Right atrium auricular region (tissue), 2 donors: Measurements from ENCODE around the gene BCAS1. TPM values are rescaled to one million over a fixed set of nuclear protein-coding genes. Genes with fewer than 3 reads are reported as not detected.

Experiments
- DNase-seq: peaks from one replicate; pipeline ENCODE4 v3.0.0-alpha.2; 2019; ENCODE audit warnings: low spot score
- H3K27ac ChIP-seq, 2 donors: fragments of 200-600 bp; sonication (generic); 1 replicate in 1 of 2; 2 replicates in 1 of 2; pipeline ENCODE4 v1.5.1; 2016 to 2019
- H3K27me3 ChIP-seq, 2 donors: fragments of 200-600 bp; sonication (generic); one replicate each; pipeline versions ENCODE4 v1.5.1 to v1.6.0; 2017 to 2019
- H3K36me3 ChIP-seq: fragments of 200-600 bp; sonication (generic); one replicate; pipeline ENCODE4 v1.5.1; 2016
- H3K4me1 ChIP-seq, 2 donors: fragments of 200-600 bp; sonication (generic); one replicate each; pipeline versions ENCODE4 v1.5.1 to v1.6.0; 2017 to 2019
- H3K4me3 ChIP-seq, 2 donors: fragments of 200-600 bp; sonication (generic); 1 replicate in 1 of 2; 2 replicates in 1 of 2; pipeline ENCODE4 v1.5.1; 2017 to 2019; ENCODE audit warnings: mild to moderate bottlenecking in 1 of 2, moderate library complexity in 1 of 2
- H3K9me3 ChIP-seq, 2 donors: fragments of 200-600 bp; sonication (generic); one replicate each; pipeline ENCODE4 v1.5.1; 2019
- total RNA-seq, 2 donors: library from RNA; depleted of rRNA; stranded (reverse); fragments of >200 nt; gene quantifications; one replicate each; pipeline ENCODE4 v1.1.0, GENCODE V29; 2016
- TF ChIP-seq, protein P1 (sequence below), 2 donors: fragments of 200-600 bp; sonication (generic); IDR thresholded peaks; one replicate each; pipeline ENCODE4 v1.5.1; 2019; ENCODE audit warnings: antibody characterized with exemption in 2 of 2

The BCAS1 gene
- total RNA-seq, 2 donors from 2014 or later = not detected

DNA sequence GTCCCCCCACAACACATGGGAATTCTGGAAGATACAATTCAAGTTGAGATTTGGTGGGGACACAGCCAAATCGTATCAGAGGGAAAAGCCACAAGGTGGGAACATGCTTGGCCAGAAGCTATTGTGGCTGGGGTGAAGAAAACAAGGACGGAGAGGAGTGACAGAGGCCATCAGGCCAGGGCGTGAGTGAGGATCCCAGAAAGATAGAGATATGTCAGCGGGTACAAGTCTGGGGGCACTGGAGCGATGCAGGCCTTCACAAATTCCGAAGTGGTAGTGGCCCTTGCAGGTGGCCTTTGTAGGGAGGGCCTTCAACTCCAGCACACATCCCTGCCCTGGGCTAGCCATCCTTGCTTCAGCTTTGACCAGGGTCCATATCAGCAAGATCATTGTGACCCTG lies 159.1 kb downstream of the BCAS1 start:
- Histone ChIP-seq H3K27me3 (no peaks in the 10 kb centered on the region), H3K4me1 (peaks cover 0 to 18% of the 10 kb centered on the region in 2 donors)

DNA sequence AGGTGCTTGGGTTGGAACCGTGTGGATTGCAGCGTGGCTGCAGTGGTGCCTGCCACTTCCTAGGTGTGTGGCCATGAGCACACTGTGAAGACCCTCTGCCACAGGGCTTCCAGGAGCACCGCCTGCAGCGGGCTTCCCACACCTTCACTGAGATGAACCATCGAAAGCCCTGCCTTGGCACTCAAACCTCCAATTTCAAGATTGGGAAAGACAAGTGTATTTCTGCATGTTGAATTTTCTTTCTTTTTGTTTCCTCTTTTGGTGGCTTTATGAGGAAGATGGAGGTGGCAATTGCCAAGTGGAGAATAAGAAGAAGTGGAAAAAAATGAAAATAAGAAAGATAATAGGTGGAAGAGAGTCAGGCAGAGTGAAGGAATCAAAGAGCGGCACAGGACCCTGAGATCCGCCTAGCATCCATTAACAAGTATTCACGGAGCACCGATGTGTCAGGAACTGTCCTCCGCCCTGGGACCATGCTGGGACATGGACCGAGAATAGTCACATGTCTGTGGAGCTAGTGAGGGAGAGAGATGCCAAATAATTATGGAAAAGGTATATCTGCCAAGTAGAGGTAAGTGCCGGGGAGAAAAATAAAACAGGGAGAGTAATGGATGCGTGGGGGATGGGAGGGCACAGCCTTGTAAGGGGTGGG lies 159.9 kb downstream of the BCAS1 start:
- Histone ChIP-seq H3K9me3 (no peaks in the 10 kb centered on the region), H3K27ac (no peak overlapping the region), H3K4me3 (no peak overlapping the region), H3K4me1 (peaks cover 0 to 13% of the 10 kb centered on the region in 2 donors), H3K27me3 (no peaks in the 10 kb centered on the region), H3K36me3 (no peaks in the 10 kb centered on the region)
- DNase-seq = peak; percentile 28
- TF ChIP-seq, protein P1, sequence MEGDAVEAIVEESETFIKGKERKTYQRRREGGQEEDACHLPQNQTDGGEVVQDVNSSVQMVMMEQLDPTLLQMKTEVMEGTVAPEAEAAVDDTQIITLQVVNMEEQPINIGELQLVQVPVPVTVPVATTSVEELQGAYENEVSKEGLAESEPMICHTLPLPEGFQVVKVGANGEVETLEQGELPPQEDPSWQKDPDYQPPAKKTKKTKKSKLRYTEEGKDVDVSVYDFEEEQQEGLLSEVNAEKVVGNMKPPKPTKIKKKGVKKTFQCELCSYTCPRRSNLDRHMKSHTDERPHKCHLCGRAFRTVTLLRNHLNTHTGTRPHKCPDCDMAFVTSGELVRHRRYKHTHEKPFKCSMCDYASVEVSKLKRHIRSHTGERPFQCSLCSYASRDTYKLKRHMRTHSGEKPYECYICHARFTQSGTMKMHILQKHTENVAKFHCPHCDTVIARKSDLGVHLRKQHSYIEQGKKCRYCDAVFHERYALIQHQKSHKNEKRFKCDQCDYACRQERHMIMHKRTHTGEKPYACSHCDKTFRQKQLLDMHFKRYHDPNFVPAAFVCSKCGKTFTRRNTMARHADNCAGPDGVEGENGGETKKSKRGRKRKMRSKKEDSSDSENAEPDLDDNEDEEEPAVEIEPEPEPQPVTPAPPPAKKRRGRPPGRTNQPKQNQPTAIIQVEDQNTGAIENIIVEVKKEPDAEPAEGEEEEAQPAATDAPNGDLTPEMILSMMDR (IDR thresholded peaks at IDR 0.05) = no peak

More for the DNA sequence above, 159.1 kb downstream of the BCAS1 start:
- H3K9me3 ChIP-seq = no peaks in the 10 kb centered on the region
- TF ChIP-seq, protein P1 (IDR thresholded peaks at IDR 0.05) = no peak
- H3K36me3 ChIP-seq = no peaks in the 10 kb centered on the region
- H3K4me3 ChIP-seq = no peak overlapping the region
- DNase-seq = peak; percentile 36
- H3K27ac ChIP-seq = no peak overlapping the region

DNA sequence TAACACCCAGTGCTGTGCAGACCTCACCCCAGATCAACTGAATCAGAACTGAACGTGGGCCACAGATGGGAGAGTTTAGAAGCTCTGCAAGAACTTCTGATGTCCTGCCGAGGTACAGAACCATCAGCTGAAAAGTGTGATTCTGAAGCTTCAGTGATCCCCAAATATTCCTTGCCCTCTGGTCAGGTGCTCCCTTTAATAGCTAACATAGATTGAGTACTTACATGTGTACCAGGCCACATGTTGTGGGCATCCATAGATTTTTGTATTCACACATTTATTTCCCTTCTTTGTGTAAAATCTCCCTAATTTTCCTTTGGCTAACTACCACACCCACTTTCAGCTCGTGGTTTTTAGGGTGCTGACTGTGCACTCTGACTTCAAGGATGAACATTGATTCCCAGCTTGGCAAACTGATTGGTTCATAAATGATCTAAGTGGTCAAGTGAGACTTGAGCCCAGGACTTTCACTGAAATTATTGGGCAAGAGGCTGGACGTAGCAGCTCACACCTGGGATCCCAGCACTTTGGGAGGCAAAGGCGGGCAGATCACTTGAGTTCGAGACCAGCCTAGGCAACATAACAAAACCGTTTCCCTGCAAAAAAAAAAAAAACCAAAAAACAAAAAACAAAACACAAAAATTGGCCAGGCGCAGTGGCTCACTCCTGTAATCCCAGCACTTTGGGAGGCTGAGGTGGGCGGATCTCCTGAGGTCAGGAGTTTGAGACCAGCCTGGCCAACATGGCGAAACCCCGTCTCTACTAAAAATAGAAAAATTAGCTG lies 162.2 kb downstream of the BCAS1 start:
- DNase-seq = peak; percentile 44
- Histone ChIP-seq H3K4me3 (no peak overlapping the region), H3K27me3 (no peaks in the 10 kb centered on the region), H3K36me3 (no peaks in the 10 kb centered on the region), H3K4me1 (no peaks in the 10 kb centered on the region), H3K27ac (no peak overlapping the region), H3K9me3 (no peaks in the 10 kb centered on the region)
- TF ChIP-seq, protein P1 (IDR thresholded peaks at IDR 0.05) = no peak

DNA sequence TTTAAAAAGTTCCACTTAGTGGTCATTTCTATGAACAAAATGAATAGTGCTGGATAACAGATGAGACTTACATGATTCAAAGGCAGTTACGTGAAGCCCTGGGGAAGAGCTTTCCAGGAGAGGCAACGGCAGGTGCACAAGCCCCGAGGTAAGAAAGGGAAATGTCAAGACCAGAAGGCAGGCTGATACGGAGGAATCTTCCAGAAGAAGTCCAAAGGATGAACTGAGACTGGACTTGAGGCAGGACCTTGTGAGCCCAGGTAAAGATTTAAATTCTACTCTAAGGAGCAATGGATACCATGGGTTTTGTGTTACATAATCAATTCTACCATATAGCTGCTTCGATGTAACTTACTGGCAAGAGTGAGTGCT lies 164.6 kb downstream of the BCAS1 start:
- no peak overlapping the region for H3K27ac ChIP-seq
- no peaks in the 10 kb centered on the region for H3K9me3 ChIP-seq
- no peaks in the 10 kb centered on the region for H3K36me3 ChIP-seq
- no peaks in the 10 kb centered on the region for H3K27me3 ChIP-seq
- TF ChIP-seq, protein P1 (IDR thresholded peaks at IDR 0.05) = no peak
- no peak overlapping the region for H3K4me3 ChIP-seq
- H3K4me1 ChIP-seq = peaks cover 0 to 13% of the 10 kb centered on the region in 2 donors
- no peak for DNase-seq

DNA sequence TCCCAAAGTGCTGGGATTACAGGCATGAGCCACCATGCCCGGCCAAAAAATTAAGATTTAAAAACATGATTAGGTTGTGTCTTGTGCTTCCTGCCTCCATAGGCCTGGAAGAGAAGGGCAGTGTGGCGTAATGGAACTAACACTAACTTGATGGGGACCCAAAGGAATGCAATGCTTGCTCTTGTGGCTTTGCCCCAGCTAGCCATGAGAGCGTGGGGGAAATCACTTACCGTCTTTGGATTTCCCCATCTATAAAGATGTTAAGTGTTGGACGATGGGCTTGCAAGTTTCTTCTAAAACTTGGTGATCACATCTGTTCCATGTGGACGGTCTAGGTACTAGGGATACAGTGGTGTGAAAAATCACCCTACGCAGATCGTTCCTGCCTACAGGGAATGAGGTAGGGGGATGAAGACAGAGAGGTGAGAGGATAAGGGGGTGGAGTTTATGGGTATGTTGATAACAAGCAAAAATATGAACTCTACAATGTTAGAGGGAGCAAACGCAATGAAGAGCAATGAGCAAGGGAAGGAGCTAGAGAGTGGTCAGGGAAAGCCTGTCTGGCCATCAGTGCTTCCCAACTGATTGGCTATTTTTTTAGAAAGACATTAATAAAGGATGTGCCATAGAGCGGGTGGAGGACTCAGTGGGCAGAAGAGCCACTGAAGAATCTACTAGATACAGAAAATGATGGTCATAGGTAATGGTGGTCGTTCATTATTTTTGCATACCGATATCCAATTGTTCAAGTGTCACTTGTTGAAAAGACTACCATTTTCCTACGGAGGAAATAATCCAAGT lies 165.2 kb downstream of the BCAS1 start:
- DNase-seq = no peak
- H3K27ac ChIP-seq = no peak overlapping the region
- no peak overlapping the region for H3K4me3 ChIP-seq
- H3K27me3 ChIP-seq = no peaks in the 10 kb centered on the region
- no peaks in the 10 kb centered on the region for H3K9me3 ChIP-seq
- peaks cover 0 to 16% of the 10 kb centered on the region in 2 donors for H3K4me1 ChIP-seq
- no peaks in the 10 kb centered on the region for H3K36me3 ChIP-seq
- TF ChIP-seq, protein P1 (IDR thresholded peaks at IDR 0.05) = no peak
